ENCODE measurements around the gene PRXL2B. TPM values are rescaled to one million over a fixed set of nuclear protein-coding genes. Genes with fewer than 3 reads are reported as not detected.

PRXL2B gene
- total and polyA plus RNA-seq, 12 donors, result 16.9 to 64.0 (median 30.2) TPM

- Histone ChIP-seq H3K27ac (no peak overlapping the region), H3K4me1 (replicated peaks in 1 of 2) (no peaks in the 10 kb centered on the region), H3K9me3 (replicated peaks in 1 of 3) (no peaks in the 10 kb centered on the region), H3K36me3 (replicated peaks in 1 of 2) (no peaks in the 10 kb centered on the region), H3K4me3 (no peak overlapping the region), H3K27me3 (peaks cover 4% of the 10 kb centered on the region)
- TF ChIP-seq POLR2A (IDR thresholded peaks at IDR 0.05) (no peak), CTCF (IDR thresholded peaks at IDR 0.05) (no peak)
- DNase-seq, result peak in 3 of 7 donors; percentile 6 to 18 (median 12)
- WGBS, 4 donors, result 67 to 84% (median 73%) methylated on average over 15 to 21 of the region's 21 CpGs
- intact Hi-C loops (cut with DNase I), result no loop called here
These were observed 23.7 kb downstream of the PRXL2B start for GRCh38 chr1:2610036-2610959.

- H3K4me3 ChIP-seq, result no peak overlapping the region
- no peak for TF ChIP-seq POLR2A (IDR thresholded peaks at IDR 0.05)
- DNase-seq, result peak in 4 of 7 donors; percentile 18 to 45 (median 35)
- H3K27ac ChIP-seq, result no peak overlapping the region
- peaks cover 0 to 3% (median 0%) of the 10 kb centered on the region in 3 donors for H3K9me3 ChIP-seq (replicated peaks in 1 of 3)
- 14 to 46% (median 28%) methylated on average over 2 to 24 of the region's 24 CpGs for whole genome bisulfite sequencing, 4 donors
- H3K36me3 ChIP-seq (replicated peaks in 1 of 2), result no peaks in the 10 kb centered on the region
- intact Hi-C loops (cut with DNase I), result no loop called here
- no peaks in the 10 kb centered on the region for H3K4me1 ChIP-seq (replicated peaks in 1 of 2)
- peaks cover 3% of the 10 kb centered on the region for H3K27me3 ChIP-seq
These were observed 24.5 kb downstream of the PRXL2B start for GRCh38 chr1:2611031-2611501.

GRCh38 chr1:2611621-2612437 is 25.3 kb downstream of the PRXL2B start:
- peak in 2 of 7 donors; percentile 4 to 9 for DNase-seq
- Histone ChIP-seq H3K27ac (no peak overlapping the region), H3K27me3 (no peaks in the 10 kb centered on the region)

More at GRCh38 chr1:2611621-2612437, 25.3 kb downstream of the PRXL2B start:
- H3K36me3 ChIP-seq (replicated peaks in 1 of 2), result no peaks in the 10 kb centered on the region
- H3K4me3 ChIP-seq, result no peak overlapping the region
- no peaks in the 10 kb centered on the region for H3K4me1 ChIP-seq (replicated peaks in 1 of 2)
- WGBS, 4 donors, result 75 to 86% (median 84%) methylated on average over 6 to 19 of the region's 19 CpGs
- TF ChIP-seq POLR2A (IDR thresholded peaks at IDR 0.05) (no peak), CTCF (IDR thresholded peaks at IDR 0.05) (no peak)
- peaks cover 0 to 3% (median 0%) of the 10 kb centered on the region in 3 donors for H3K9me3 ChIP-seq (replicated peaks in 1 of 3)
- intact Hi-C loops (cut with DNase I), result no loop called here

Measured in adrenal gland (tissue), 12 donors.